Right atrium auricular region (tissue), 2 donors: ENCODE data around the gene FANCE. TPM values are rescaled to one million over a fixed set of nuclear protein-coding genes. Genes with fewer than 3 reads are reported as not detected.

Experiments
- DNase-seq: peaks from one replicate; pipeline ENCODE4 v3.0.0-alpha.2; 2019; ENCODE audit warnings: low spot score
- H3K27ac ChIP-seq, 2 donors: fragments of 200-600 bp; sonication (generic); 1 replicate in 1 of 2; 2 replicates in 1 of 2; pipeline ENCODE4 v1.5.1; 2016 to 2019
- H3K27me3 ChIP-seq, 2 donors: fragments of 200-600 bp; sonication (generic); one replicate each; pipeline versions ENCODE4 v1.5.1 to v1.6.0; 2017 to 2019
- H3K36me3 ChIP-seq: fragments of 200-600 bp; sonication (generic); one replicate; pipeline ENCODE4 v1.5.1; 2016
- H3K4me1 ChIP-seq, 2 donors: fragments of 200-600 bp; sonication (generic); one replicate each; pipeline versions ENCODE4 v1.5.1 to v1.6.0; 2017 to 2019
- H3K4me3 ChIP-seq, 2 donors: fragments of 200-600 bp; sonication (generic); 1 replicate in 1 of 2; 2 replicates in 1 of 2; pipeline ENCODE4 v1.5.1; 2017 to 2019; ENCODE audit warnings: mild to moderate bottlenecking in 1 of 2, moderate library complexity in 1 of 2
- H3K9me3 ChIP-seq, 2 donors: fragments of 200-600 bp; sonication (generic); one replicate each; pipeline ENCODE4 v1.5.1; 2019
- total RNA-seq, 2 donors: library from RNA; depleted of rRNA; stranded (reverse); fragments of >200 nt; gene quantifications; one replicate each; pipeline ENCODE4 v1.1.0, GENCODE V29; 2016
- TF ChIP-seq, protein P1 (sequence below), 2 donors: fragments of 200-600 bp; sonication (generic); IDR thresholded peaks; one replicate each; pipeline ENCODE4 v1.5.1; 2019; ENCODE audit warnings: antibody characterized with exemption in 2 of 2

The FANCE gene
- total RNA-seq, 2 donors from 2014 or later: 3.4 to 3.5 TPM

DNA sequence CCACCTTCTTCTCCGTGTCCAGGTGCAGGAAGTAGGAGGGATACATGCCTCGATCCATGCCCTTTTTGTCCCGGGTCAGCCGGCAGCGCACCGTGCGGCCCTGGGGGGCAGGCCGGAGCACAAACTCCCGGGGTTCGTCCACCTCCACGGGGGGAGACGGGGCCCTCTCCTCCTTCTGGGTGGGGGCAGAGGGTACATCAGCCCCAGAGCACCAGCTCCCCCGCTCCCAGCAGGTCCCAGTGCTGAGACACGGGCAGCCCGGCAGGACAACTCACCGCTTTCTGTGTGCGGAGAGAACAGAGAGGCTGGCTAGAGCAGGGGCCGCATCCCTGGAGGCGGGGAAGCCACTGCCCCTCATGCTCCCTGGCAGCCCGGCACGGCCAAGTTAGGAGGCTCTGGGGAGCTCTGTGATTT lies 53.9 kb downstream of the FANCE start:
- Histone ChIP-seq H3K36me3 (no peaks in the 10 kb centered on the region), H3K27ac (no peak overlapping the region), H3K9me3 (no peaks in the 10 kb centered on the region), H3K4me3 (no peak overlapping the region), H3K27me3 (no peaks in the 10 kb centered on the region), H3K4me1 (no peaks in the 10 kb centered on the region)
- no peak for DNase-seq
- TF ChIP-seq, protein P1, sequence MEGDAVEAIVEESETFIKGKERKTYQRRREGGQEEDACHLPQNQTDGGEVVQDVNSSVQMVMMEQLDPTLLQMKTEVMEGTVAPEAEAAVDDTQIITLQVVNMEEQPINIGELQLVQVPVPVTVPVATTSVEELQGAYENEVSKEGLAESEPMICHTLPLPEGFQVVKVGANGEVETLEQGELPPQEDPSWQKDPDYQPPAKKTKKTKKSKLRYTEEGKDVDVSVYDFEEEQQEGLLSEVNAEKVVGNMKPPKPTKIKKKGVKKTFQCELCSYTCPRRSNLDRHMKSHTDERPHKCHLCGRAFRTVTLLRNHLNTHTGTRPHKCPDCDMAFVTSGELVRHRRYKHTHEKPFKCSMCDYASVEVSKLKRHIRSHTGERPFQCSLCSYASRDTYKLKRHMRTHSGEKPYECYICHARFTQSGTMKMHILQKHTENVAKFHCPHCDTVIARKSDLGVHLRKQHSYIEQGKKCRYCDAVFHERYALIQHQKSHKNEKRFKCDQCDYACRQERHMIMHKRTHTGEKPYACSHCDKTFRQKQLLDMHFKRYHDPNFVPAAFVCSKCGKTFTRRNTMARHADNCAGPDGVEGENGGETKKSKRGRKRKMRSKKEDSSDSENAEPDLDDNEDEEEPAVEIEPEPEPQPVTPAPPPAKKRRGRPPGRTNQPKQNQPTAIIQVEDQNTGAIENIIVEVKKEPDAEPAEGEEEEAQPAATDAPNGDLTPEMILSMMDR (IDR thresholded peaks at IDR 0.05): no peak

DNA sequence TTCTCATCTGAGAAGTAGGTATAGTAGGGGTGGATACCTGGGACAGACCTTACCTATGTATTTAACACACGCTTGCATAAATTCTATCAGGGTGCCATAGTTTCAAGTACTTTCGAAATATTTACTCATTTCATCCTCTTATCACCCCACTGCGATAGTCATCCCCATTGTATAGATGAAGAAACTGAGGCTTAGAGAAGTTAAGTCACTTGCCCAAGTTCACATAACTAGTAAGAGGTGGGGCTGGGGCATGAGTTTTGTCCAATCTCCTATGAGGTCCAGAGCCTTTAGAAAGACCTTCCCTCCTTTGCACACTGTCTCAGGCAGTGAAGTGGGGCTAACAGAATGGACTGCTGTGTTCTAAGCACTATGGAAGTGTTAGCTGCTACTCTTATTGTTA lies 54.4 kb downstream of the FANCE start:
- Histone ChIP-seq H3K27ac (no peak overlapping the region), H3K4me3 (no peak overlapping the region), H3K27me3 (no peaks in the 10 kb centered on the region), H3K9me3 (no peaks in the 10 kb centered on the region), H3K36me3 (no peaks in the 10 kb centered on the region), H3K4me1 (peaks cover 0 to 4% of the 10 kb centered on the region in 2 donors)
- no peak for DNase-seq
- TF ChIP-seq, protein P1 (IDR thresholded peaks at IDR 0.05): no peak

DNA sequence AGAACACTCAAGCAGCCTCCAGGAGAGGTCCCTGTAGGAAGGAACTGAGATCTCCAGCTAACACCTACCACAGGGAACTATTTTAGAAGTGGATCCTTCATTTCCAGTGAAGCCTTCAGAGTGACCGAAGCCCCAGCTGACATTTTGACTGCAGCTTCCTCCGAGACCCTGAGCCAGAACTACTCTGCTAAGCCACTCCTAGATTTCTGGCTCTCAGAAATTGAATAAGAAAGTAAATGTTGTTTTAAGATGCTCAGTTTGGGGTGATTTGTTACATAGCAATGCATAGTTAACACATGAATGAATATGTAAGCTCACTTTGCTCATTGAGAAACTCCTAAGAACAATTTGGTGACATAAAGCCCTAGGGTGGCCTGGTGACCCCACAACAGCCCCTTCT lies 55.1 kb downstream of the FANCE start:
- Histone ChIP-seq H3K4me3 (no peak overlapping the region), H3K4me1 (peaks cover 0 to 11% of the 10 kb centered on the region in 2 donors), H3K9me3 (no peaks in the 10 kb centered on the region), H3K36me3 (no peaks in the 10 kb centered on the region), H3K27ac (no peak overlapping the region), H3K27me3 (no peaks in the 10 kb centered on the region)
- TF ChIP-seq, protein P1 (IDR thresholded peaks at IDR 0.05): no peak
- no peak for DNase-seq

DNA sequence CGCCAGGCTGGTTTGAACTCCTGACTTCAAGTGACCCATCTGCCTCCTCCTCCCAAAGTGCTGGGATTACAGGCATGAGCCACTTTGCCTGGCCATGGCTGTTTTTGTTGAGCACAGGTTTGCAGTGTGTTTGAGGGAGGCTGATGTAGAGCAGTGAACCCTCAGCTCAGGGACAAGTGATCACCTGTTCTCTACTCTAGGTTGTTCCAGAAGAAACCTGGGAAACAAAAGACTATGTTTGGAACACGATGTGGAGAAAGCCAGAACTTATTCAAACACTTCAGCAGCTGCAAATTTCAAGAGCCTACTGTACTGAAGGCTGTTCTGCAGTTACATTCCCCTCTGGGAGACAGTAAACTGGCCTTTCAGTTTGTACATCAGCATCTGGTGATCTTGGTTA lies 55.9 kb downstream of the FANCE start:
- DNase-seq: no peak
- Histone ChIP-seq H3K4me1 (peaks cover 0 to 12% of the 10 kb centered on the region in 2 donors), H3K27me3 (no peaks in the 10 kb centered on the region), H3K36me3 (no peaks in the 10 kb centered on the region), H3K4me3 (no peak overlapping the region), H3K27ac (no peak overlapping the region), H3K9me3 (no peaks in the 10 kb centered on the region)
- TF ChIP-seq, protein P1 (IDR thresholded peaks at IDR 0.05): no peak

DNA sequence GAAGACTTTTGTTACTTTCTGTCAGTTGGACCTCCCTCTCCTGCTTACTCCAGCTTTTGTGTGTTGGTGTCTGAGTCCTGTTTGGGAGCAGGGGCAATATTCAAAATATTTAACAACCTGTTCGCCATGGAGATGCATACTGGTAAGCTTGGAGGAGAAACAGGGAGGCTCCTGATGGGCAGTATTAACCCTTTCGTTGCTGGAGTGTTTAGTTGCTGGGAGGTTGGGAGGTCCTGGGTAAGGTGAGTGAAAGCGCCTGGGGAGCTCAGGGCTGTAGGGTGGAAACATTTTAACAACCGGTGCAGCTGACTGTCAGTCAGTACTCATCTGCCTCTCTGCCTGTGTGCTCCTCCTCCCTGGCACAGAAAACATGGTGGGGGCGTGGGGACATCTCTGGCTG lies 56.4 kb downstream of the FANCE start:
- TF ChIP-seq, protein P1 (IDR thresholded peaks at IDR 0.05): no peak
- no peak for DNase-seq
- no peak overlapping the region for H3K4me3 ChIP-seq
- peaks cover 0 to 12% of the 10 kb centered on the region in 2 donors for H3K4me1 ChIP-seq
- no peaks in the 10 kb centered on the region for H3K9me3 ChIP-seq
- no peaks in the 10 kb centered on the region for H3K36me3 ChIP-seq
- H3K27me3 ChIP-seq: no peaks in the 10 kb centered on the region
- H3K27ac ChIP-seq: no peak overlapping the region

DNA sequence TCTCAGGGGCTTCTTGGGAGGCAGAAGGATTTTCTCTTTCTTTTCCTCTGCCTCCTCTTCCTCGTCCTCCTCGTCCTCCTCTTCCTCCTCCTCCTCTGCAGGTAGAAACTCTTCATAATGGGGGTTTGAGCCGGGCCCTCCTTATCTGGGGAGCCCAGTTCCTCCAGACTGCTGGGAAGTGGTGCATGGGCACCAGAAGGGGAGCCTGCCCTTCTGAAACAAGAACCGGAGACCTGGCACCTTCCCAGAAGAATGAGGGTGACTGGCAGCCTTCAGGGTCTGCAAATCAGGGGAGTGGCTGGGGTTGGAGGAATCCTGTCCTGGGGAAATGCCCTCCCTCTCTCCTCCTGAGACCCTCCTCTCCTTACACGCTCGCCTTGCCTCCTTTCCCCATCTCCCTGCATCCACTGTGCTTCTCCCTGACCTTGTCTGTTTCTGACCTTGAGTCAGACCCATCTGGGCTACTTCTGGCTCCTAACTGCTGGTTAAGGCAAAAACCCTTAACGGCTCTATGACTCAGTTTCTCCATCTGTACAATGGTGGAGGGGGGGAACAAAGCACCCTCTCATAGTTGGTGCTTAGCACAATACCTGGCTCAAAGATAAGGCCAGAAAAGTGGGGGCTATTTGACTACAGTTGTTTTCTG lies 58.9 kb downstream of the FANCE start:
- Histone ChIP-seq H3K4me3 (no peak overlapping the region), H3K4me1 (peaks cover 0 to 12% of the 10 kb centered on the region in 2 donors), H3K9me3 (no peaks in the 10 kb centered on the region), H3K27ac (no peak overlapping the region), H3K27me3 (no peaks in the 10 kb centered on the region), H3K36me3 (no peaks in the 10 kb centered on the region)
- TF ChIP-seq, protein P1 (IDR thresholded peaks at IDR 0.05): no peak
- no peak for DNase-seq
